Thoracic aorta (tissue), 2 donors: ENCODE measurements around the gene TNK1. TPM values are rescaled to one million over a fixed set of nuclear protein-coding genes. Genes with fewer than 3 reads are reported as not detected.

Experiments
- ATAC-seq: fragments of 150-250 bp; one replicate; pipeline ENCODE4 v1.8.0; 2017; ENCODE audit warnings: low read depth; ENCODE audit not compliant: insufficient number of reproducible peaks, low FRiP score
- DNase-seq: peaks from one replicate; pipeline ENCODE4 v3.0.0-alpha.2; 2020; ENCODE audit warnings: low spot score
- H3K27ac ChIP-seq, 2 donors: fragments of 200-600 bp; sonication (generic); 1 replicate in 1 of 2; 2 replicates in 1 of 2; pipeline ENCODE4 v1.5.1; 2016; ENCODE audit warnings: mild to moderate bottlenecking in 2 of 2, moderate library complexity in 2 of 2
- H3K27me3 ChIP-seq: fragments of 200-600 bp; sonication (generic); replicated peaks from 2 replicates; pipeline ENCODE4 v1.6.0; 2016; ENCODE audit warnings: mild to moderate bottlenecking; ENCODE audit not compliant: insufficient read depth
- H3K36me3 ChIP-seq: fragments of 200-600 bp; sonication (generic); one replicate; pipeline ENCODE4 v1.5.1; 2016
- H3K4me1 ChIP-seq, 2 donors: fragments of 200-600 bp; sonication (generic); 1 replicate in 1 of 2; 2 replicates in 1 of 2; pipeline versions ENCODE4 v1.5.1 to v1.6.0; 2016; ENCODE audit warnings: low read depth in 2 of 2, mild to moderate bottlenecking in 1 of 2; ENCODE audit not compliant: control insufficient read depth in 1 of 2
- H3K4me3 ChIP-seq: fragments of 200-600 bp; sonication (generic); 2 replicates; pipeline ENCODE4 v1.5.1; 2016; ENCODE audit warnings: mild to moderate bottlenecking
- H3K9me3 ChIP-seq: fragments of 200-600 bp; sonication (generic); 2 replicates; pipeline ENCODE4 v1.5.1; 2016
- total RNA-seq, 2 donors: library from RNA; depleted of rRNA; stranded (reverse); fragments of >200 nt; gene quantifications; one replicate each; pipeline versions ENCODE4 v1.1.0 to v1.2.3, GENCODE V29; 2016
- TF ChIP-seq, protein P1 (sequence below): fragments of 200-600 bp; sonication (generic); IDR thresholded peaks from one replicate; pipeline ENCODE4 v1.5.1; 2019; ENCODE audit warnings: antibody characterized with exemption

Gene TNK1
- total RNA-seq, 2 donors from 2014 or later: 3.7 to 4.7 TPM

DNA sequence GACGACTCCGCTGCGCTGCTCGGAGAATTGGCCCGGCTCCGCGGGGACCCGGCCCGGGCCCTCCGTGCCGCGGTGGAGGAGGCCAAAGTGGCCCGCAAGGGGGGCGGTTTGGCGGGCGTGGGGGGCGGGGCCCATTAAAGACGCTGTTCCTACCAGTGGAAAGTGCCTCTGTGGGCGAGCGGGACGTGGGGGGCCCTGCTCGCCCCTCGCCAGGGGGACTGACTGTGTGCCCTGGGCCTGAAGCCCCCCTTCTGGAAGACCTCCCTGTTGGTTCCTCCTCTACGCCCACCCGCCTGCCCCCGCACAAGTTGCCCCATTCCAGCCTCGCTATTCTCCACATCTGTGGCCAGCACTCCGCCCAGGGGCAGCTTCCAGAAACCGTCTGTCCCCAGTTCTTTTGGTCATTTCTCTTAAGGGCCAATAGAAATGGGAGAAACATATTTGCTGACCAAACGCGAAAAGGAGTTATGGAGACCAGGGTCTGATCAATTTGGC is 56.5 kb downstream of the TNK1 start:
- ATAC-seq (no peak), DNase-seq (no peak)
- H3K9me3 ChIP-seq: no peaks in the 10 kb centered on the region
- no peaks in the 10 kb centered on the region for H3K36me3 ChIP-seq
- TF ChIP-seq, protein P1, sequence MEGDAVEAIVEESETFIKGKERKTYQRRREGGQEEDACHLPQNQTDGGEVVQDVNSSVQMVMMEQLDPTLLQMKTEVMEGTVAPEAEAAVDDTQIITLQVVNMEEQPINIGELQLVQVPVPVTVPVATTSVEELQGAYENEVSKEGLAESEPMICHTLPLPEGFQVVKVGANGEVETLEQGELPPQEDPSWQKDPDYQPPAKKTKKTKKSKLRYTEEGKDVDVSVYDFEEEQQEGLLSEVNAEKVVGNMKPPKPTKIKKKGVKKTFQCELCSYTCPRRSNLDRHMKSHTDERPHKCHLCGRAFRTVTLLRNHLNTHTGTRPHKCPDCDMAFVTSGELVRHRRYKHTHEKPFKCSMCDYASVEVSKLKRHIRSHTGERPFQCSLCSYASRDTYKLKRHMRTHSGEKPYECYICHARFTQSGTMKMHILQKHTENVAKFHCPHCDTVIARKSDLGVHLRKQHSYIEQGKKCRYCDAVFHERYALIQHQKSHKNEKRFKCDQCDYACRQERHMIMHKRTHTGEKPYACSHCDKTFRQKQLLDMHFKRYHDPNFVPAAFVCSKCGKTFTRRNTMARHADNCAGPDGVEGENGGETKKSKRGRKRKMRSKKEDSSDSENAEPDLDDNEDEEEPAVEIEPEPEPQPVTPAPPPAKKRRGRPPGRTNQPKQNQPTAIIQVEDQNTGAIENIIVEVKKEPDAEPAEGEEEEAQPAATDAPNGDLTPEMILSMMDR: no peak
- peak overlapping the region; percentile 83 for H3K4me3 ChIP-seq
- H3K27ac ChIP-seq: no peak overlapping the region
- peaks cover 25 to 53% of the 10 kb centered on the region in 2 donors for H3K4me1 ChIP-seq
- H3K27me3 ChIP-seq: peaks cover 5% of the 10 kb centered on the region

DNA sequence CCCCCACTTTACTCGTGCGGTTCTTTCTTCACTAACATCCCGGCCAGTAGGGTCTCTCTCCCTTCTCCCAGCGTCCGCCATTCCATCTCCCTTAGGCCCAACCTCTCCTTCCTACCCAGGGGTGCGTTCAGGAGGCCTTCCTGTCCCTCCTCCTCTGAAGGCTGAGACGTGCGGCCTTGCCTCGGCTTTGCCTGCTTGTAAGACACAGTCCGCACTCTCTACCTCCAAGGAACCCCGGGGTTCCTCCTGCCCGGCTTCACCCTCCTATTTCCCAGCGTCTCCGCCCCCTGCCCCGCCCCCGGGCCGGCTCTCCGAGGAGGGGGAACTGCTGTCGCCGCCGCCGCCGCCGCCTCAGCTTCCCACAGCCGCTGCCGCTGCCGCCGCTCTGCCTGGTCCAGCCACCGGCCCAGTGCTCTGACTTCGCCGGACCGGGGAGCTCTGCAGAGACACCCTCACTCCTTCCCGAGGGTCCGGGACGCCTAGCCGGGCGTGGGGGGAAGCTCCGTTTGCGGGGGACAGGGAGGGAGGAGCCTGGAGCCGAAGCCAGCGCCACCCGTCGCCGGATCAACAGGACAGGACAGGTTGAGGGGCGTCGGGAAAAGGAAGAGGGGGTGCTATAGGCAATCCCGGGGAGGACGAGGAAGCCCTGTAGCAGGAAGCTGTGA is 57.2 kb downstream of the TNK1 start:
- no peak for DNase-seq
- TF ChIP-seq, protein P1: no peak
- Histone ChIP-seq H3K27ac (no peak overlapping the region), H3K4me3 (peak overlapping the region; percentile 83), H3K9me3 (no peaks in the 10 kb centered on the region), H3K4me1 (peaks cover 25 to 53% of the 10 kb centered on the region in 2 donors), H3K27me3 (peaks cover 5% of the 10 kb centered on the region), H3K36me3 (no peaks in the 10 kb centered on the region)
- ATAC-seq: no peak

DNA sequence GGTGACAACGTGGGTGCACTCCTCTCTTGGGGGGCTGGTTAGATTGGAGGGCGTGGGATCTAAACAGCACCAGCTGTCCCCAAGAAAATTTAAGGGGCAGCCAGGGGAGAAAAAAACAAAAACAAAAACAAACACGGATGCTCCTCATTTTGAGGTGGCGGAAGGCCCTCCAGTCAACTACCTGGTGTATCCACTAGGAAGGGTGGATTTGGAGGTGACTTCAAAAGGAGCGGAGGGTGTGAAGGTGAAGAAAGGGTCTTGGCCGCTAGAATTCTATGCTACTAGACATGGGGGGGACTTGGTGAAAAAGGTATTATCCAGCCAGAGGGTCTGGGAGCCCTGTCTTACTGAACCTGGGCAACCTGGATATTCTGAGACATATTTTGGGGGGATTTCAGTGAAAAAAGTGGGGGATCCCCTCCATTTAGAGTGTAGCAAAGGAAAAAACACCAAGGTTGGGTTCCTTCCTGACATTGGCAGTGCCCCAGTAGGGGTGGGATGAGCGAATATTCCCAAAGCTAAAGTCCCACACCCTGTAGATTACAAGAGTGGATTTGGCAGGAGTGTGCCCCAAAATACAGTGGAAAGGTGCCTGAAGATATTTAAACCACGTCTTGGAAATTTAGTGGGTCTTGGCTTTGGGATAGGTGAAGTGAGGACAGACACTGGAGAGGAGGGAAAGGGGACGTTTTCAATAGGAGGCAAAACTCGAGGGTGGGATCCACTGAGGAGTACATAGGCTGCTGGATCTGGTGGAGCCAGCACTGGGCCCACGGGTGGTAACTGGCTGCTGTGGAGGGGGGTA is 58.0 kb downstream of the TNK1 start:
- ATAC-seq (no peak), DNase-seq (no peak)
- Histone ChIP-seq H3K9me3 (no peaks in the 10 kb centered on the region), H3K27ac (peak overlapping the region in 1 of 2 donors; percentile 38), H3K36me3 (no peaks in the 10 kb centered on the region), H3K4me1 (peaks cover 25 to 54% of the 10 kb centered on the region in 2 donors), H3K27me3 (peaks cover 5% of the 10 kb centered on the region), H3K4me3 (peak overlapping the region; percentile 83)
- TF ChIP-seq, protein P1: no peak

Other genes starting within 250 kb of the TNK1 start
- 1 to 10 TPM; 1.9 to 5.4 TPM for gene ASGR1, start 201.7 kb upstream of the TNK1 start, total RNA-seq
- gene DLG4, start 161.3 kb upstream of the TNK1 start, total RNA-seq: 10 to 100 TPM; 14.0 to 14.8 TPM
- 100 to 1,000 TPM; 369 to 471 TPM for gene ACADVL, start 161.2 kb upstream of the TNK1 start, total RNA-seq
- 10 to 100 TPM; 52.8 to 68.5 TPM for gene DVL2, start 146.6 kb upstream of the TNK1 start, total RNA-seq
- 10 to 100 TPM; 25.1 to 44.7 TPM for gene PHF23, start 141.6 kb upstream of the TNK1 start, total RNA-seq
- gene GABARAP, start 138.6 kb upstream of the TNK1 start, total RNA-seq: 100 to 1,000 TPM; 187 to 446 TPM
- 10 to 100 TPM; 51.3 to 51.7 TPM for gene CTDNEP1, start 129.4 kb upstream of the TNK1 start, total RNA-seq
- gene ELP5, start 128.9 kb upstream of the TNK1 start, total RNA-seq: 10 to 100 TPM; 15.8 to 19.0 TPM
- under 1 TPM in 1 of 2 donors, not detected in 1; 0.41 TPM for gene CLDN7, start 118.6 kb upstream of the TNK1 start, total RNA-seq
- 1 to 10 TPM; 1.2 to 7.7 TPM for gene SLC2A4, start 99.4 kb upstream of the TNK1 start, total RNA-seq
- gene YBX2, start 86.5 kb upstream of the TNK1 start, total RNA-seq: not detected
- gene EIF5A, start 73.5 kb upstream of the TNK1 start, total RNA-seq: 100 to 1,000 TPM; 118 to 130 TPM
- 10 to 100 TPM; 66.5 to 100.0 TPM for gene GPS2, start 65.7 kb upstream of the TNK1 start, total RNA-seq
- 10 to 100 TPM; 24.4 to 45.3 TPM for gene NEURL4, start 51.8 kb upstream of the TNK1 start, total RNA-seq
- gene ACAP1, start 44.6 kb upstream of the TNK1 start, total RNA-seq: 1 to 10 TPM; 6.8 to 9.9 TPM
- gene KCTD11, start 28.9 kb upstream of the TNK1 start, total RNA-seq: 10 to 100 TPM; 13.3 to 20.2 TPM
- gene TMEM95, start 25.9 kb upstream of the TNK1 start, total RNA-seq: not detected
- 10 to 100 TPM; 31.0 to 49.4 TPM for gene PLSCR3, start 13.4 kb downstream of the TNK1 start, total RNA-seq
- 10 to 100 TPM; 27.9 to 88.9 TPM for gene TMEM256, start 23.0 kb downstream of the TNK1 start, total RNA-seq
- gene NLGN2, start 26.8 kb downstream of the TNK1 start, total RNA-seq: 10 to 100 TPM in 1 of 2 donors, 1 to 10 TPM in 1; 9.2 to 20.8 TPM
- gene SPEM1, start 39.2 kb downstream of the TNK1 start, total RNA-seq: not detected
- gene SPEM2, start 44.5 kb downstream of the TNK1 start, total RNA-seq: not detected
- gene SPEM3, start 47.8 kb downstream of the TNK1 start, total RNA-seq: not detected
- gene TMEM102, start 54.3 kb downstream of the TNK1 start, total RNA-seq: 1 to 10 TPM; 7.7 to 9.7 TPM
- under 1 TPM in 1 of 2 donors, not detected in 1; 0.68 TPM for gene FGF11, start 58.4 kb downstream of the TNK1 start, total RNA-seq
- 10 to 100 TPM; 11.6 to 17.6 TPM for gene CHRNB1, start 64.0 kb downstream of the TNK1 start, total RNA-seq
- gene ZBTB4, start 98.5 kb downstream of the TNK1 start, total RNA-seq: 10 to 100 TPM; 56.2 to 72.3 TPM
- gene SLC35G6, start 100.4 kb downstream of the TNK1 start, total RNA-seq: not detected
- gene POLR2A, start 103.3 kb downstream of the TNK1 start, total RNA-seq: 100 to 1,000 TPM in 1 of 2 donors, 10 to 100 TPM in 1; 77.8 to 151 TPM
- 10 to 100 TPM; 54.6 to 98.3 TPM for gene TNFSF12, start 168.0 kb downstream of the TNK1 start, total RNA-seq
- gene TNFSF13, start 177.7 kb downstream of the TNK1 start, total RNA-seq: 10 to 100 TPM; 40.5 to 49.2 TPM
- 10 to 100 TPM; 47.0 to 80.7 TPM for gene SENP3, start 180.8 kb downstream of the TNK1 start, total RNA-seq
- gene CD68, start 198.5 kb downstream of the TNK1 start, total RNA-seq: 100 to 1,000 TPM in 1 of 2 donors, 10 to 100 TPM in 1; 70.8 to 133 TPM
- 10 to 100 TPM; 31.1 to 38.9 TPM for gene MPDU1, start 202.8 kb downstream of the TNK1 start, total RNA-seq
- gene SOX15, start 209.0 kb downstream of the TNK1 start, total RNA-seq: 1 to 10 TPM in 1 of 2 donors, under 1 TPM in 1; 0.81 to 2.8 TPM
- 10 to 100 TPM; 42.8 to 53.9 TPM for gene FXR2, start 233.8 kb downstream of the TNK1 start, total RNA-seq
- gene SAT2, start 246.7 kb downstream of the TNK1 start, total RNA-seq: 10 to 100 TPM; 29.8 to 30.9 TPM
- gene SHBG, start 249.0 kb downstream of the TNK1 start, total RNA-seq: not detected